HepG2 (cell line): ENCODE measurements around the gene GRAMD4.

Source experiments
- CTCF ChIP-seq: sonication (generic); formaldehyde crosslinking; IDR thresholded peaks from 2 replicates; pipeline ENCODE4 v1.5.0; 2020; ENCODE audit warnings: mild to moderate bottlenecking, missing genetic modification reagents, moderate library complexity
- EHMT2 ChIP-seq: fragments of 200-600 bp; sonication (generic); IDR thresholded peaks from 2 replicates; pipeline ENCODE4 v1.7.0; 2017; ENCODE audit warnings: antibody characterized with exemption, low read depth, low read length, borderline replicate concordance
- MATR3 ChIP-seq: sonication (generic); formaldehyde crosslinking; IDR thresholded peaks from 2 replicates; pipeline ENCODE4 v1.4.0; 2020; ENCODE audit warnings: missing genetic modification reagents
- MXD4 ChIP-seq: IDR thresholded peaks from 2 replicates; pipeline ENCODE4 v1.6.1; 2016; ENCODE audit warnings: mild to moderate bottlenecking, missing biosample characterization, missing genetic modification reagents
- NFYC ChIP-seq: IDR thresholded peaks from 2 replicates; pipeline ENCODE4 v1.6.1; 2016; ENCODE audit warnings: missing genetic modification reagents, missing compliant biosample characterization
- POLR2A ChIP-seq, 2 experiments: IDR thresholded peaks; 2 replicates each; pipeline ENCODE4 v1.6.1; 2011; ENCODE audit warnings: low read depth in 2 of 2, low read length in 2 of 2, mild to moderate bottlenecking in 1 of 2, moderate library complexity in 1 of 2; ENCODE audit not compliant: insufficient read depth in 1 of 2
- SYNCRIP ChIP-seq: fragments of 200-400 bp; formaldehyde crosslinking; IDR thresholded peaks from 2 replicates; pipeline ENCODE4 v1.6.1; 2018; ENCODE audit warnings: mild to moderate bottlenecking, low read depth, low read length; ENCODE audit not compliant: insufficient read depth
- TAF1 ChIP-seq: sonication (generic); formaldehyde crosslinking; IDR thresholded peaks from 2 replicates; pipeline ENCODE4 v1.4.0; 2020; ENCODE audit warnings: missing genetic modification reagents
- TCF7 ChIP-seq: sonication (generic); IDR thresholded peaks from 2 replicates; pipeline ENCODE4 v1.6.1; 2016; ENCODE audit warnings: antibody characterized with exemption, low read depth
- TSC22D2 ChIP-seq: sonication (generic); formaldehyde crosslinking; IDR thresholded peaks from 2 replicates; pipeline ENCODE4 v1.5.1; 2020; ENCODE audit warnings: missing genetic modification reagents, mild to moderate bottlenecking, borderline replicate concordance

- no peak for TF ChIP-seq EHMT2
- no peak for TF ChIP-seq POLR2A (IDR thresholded peaks at IDR 0.05; ENCODE audit: insufficient read depth in 1 of 2, low read depth in 2 of 2, low read length in 2 of 2)
- no peak for TF ChIP-seq TSC22D2 (CRISPR knock-in tag)
- no peak for TF ChIP-seq CTCF (CRISPR knock-in tag)
- TF ChIP-seq TCF7: no peak
- TF ChIP-seq TAF1 (CRISPR knock-in tag): no peak
- no peak for TF ChIP-seq MXD4 (CRISPR knock-in tag)
- TF ChIP-seq NFYC: no peak
- no peak for TF ChIP-seq MATR3
- no peak for TF ChIP-seq SYNCRIP
Observed at GRCh38 chr22:46639843-46640242, 19.7 kb downstream of the GRAMD4 start.
